ENCODE data around the gene DMXL1. TPM values are rescaled to one million over a fixed set of nuclear protein-coding genes. Genes with fewer than 3 reads are reported as not detected.
"Not testable (repeated sequence)": the region's sequence is repeated elsewhere in the genome, so short reads cannot be mapped to it uniquely, and the experiment has no call there.

DMXL1 gene
- polyA plus RNA-seq, 2 of the 4 experiments (the other 2 are of a cell fraction), result 8.4 to 28.8 TPM

DNA sequence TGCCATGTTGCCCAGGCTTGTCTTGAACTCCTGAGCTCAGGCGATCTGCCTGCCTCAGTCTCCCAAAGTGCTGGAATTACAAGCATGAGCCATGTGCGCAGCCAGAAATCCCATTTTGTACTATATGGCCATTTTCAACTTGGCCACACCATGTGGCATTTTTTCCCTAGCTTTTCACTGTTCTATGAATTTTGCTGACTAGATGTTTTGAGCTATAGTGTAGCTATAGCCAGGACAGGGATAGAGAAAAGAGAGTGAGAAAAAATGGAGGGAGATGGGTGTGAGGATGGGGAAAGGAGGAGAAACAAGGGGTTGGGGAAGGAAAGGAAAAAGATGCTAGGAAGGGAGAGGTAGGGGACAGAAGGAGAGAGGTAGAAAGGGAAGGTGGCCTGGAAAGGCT lies 46.4 kb downstream of the DMXL1 start:
- DNase-seq (ENCODE audit: low read depth in 1 of 2, low spot score in 1 of 2), result no peak
- no peak overlapping the region for H3K4me2 ChIP-seq
- H3K9me3 ChIP-seq, result no peaks in the 10 kb centered on the region
- no peak overlapping the region for H3K4me3 ChIP-seq
- ATAC-seq, result no peak
- H3K27ac ChIP-seq, result no peak overlapping the region
- POLR2A ChIA-PET, result interaction anchor here (1.0 kb wide), 1 partner anchor 47 kb away, joined by 3 read pairs; the partner anchor contains the start of gene DMXL1
- CTCF ChIA-PET, result interaction anchor here (1.0 kb wide), 2 partner anchors 95 to 295 kb away, joined by 3 read pairs; no protein-coding TSS in a partner anchor
- H3K4me1 ChIP-seq, result no peaks in the 10 kb centered on the region
- TF ChIP-seq MAFK (IDR thresholded peaks at IDR 0.05; ENCODE audit: partially characterized antibody), result peak; percentile 83
- TF ChIP-seq, protein P1, sequence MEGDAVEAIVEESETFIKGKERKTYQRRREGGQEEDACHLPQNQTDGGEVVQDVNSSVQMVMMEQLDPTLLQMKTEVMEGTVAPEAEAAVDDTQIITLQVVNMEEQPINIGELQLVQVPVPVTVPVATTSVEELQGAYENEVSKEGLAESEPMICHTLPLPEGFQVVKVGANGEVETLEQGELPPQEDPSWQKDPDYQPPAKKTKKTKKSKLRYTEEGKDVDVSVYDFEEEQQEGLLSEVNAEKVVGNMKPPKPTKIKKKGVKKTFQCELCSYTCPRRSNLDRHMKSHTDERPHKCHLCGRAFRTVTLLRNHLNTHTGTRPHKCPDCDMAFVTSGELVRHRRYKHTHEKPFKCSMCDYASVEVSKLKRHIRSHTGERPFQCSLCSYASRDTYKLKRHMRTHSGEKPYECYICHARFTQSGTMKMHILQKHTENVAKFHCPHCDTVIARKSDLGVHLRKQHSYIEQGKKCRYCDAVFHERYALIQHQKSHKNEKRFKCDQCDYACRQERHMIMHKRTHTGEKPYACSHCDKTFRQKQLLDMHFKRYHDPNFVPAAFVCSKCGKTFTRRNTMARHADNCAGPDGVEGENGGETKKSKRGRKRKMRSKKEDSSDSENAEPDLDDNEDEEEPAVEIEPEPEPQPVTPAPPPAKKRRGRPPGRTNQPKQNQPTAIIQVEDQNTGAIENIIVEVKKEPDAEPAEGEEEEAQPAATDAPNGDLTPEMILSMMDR (IDR thresholded peaks at IDR 0.05), result no peak
- 97% methylated on average over 2 of the region's 2 CpGs for WGBS (ENCODE audit: missing lambda C conversion rate)
- FAIRE-seq, result no peak

DNA sequence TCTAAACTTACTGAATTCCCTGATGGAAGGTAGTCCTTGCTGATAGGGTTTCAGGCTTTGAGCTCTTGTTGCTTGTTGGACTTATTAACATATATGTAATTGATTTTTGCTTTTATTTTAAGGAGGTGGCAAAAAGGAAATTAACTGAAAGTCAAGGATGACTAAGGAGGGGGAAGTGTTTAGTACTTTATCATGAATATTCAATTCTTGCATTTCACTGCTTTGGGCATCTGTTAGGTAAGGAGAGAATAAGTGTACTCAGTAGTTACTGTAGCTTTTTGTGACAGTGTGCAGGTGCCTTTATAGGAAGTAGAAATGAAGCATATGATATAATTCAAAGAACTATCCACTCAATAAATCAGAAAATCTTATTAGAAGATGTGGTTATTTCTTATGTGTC lies 47.1 kb downstream of the DMXL1 start:
- POLR2A ChIA-PET, result no interaction called here
- no peak for FAIRE-seq
- Histone ChIP-seq H3K27ac (no peak overlapping the region), H3K4me1 (no peaks in the 10 kb centered on the region), H3K4me2 (no peak overlapping the region), H3K4me3 (no peak overlapping the region), H3K9me3 (no peaks in the 10 kb centered on the region)
- DNase-seq (ENCODE audit: low read depth in 1 of 2, low spot score in 1 of 2), result no peak
- TF ChIP-seq ZSCAN20 (CRISPR knock-in tag; IDR thresholded peaks at IDR 0.05), result no peak
- no peak for TF ChIP-seq HEYL (CRISPR knock-in tag; IDR thresholded peaks at IDR 0.05)
- no peak for ATAC-seq
- CTCF ChIA-PET, result interaction anchor here (1.0 kb wide), 1 partner anchor 96 kb away, joined by 3 read pairs; no protein-coding TSS in a partner anchor

GRCh38 chr5:119120893-119121292 lies 50.0 kb downstream of the DMXL1 start:
- CTCF ChIA-PET, result no interaction called here
- H3K4me3 ChIP-seq, result no peak overlapping the region
- ATAC-seq, result no peak
- H3K27ac ChIP-seq, result no peak overlapping the region
- 93% methylated on average over 4 of the region's 4 CpGs for WGBS (ENCODE audit: missing lambda C conversion rate)
- POLR2A ChIA-PET, result no interaction called here
- TF ChIP-seq JUN (IDR thresholded peaks at IDR 0.05), result no peak
- no peak for TF ChIP-seq KDM1A (IDR thresholded peaks at IDR 0.05; ENCODE audit: low read depth)
- TF ChIP-seq, protein P2, sequence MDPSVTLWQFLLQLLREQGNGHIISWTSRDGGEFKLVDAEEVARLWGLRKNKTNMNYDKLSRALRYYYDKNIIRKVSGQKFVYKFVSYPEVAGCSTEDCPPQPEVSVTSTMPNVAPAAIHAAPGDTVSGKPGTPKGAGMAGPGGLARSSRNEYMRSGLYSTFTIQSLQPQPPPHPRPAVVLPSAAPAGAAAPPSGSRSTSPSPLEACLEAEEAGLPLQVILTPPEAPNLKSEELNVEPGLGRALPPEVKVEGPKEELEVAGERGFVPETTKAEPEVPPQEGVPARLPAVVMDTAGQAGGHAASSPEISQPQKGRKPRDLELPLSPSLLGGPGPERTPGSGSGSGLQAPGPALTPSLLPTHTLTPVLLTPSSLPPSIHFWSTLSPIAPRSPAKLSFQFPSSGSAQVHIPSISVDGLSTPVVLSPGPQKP (IDR thresholded peaks at IDR 0.05; ENCODE audit: low read depth, low read length), result no peak
- no peak for TF ChIP-seq FOSL2 (IDR thresholded peaks at IDR 0.05)
- no peak for TF ChIP-seq FOSL2 (CRISPR knock-in tag; IDR thresholded peaks at IDR 0.05)
- TF ChIP-seq TFCP2L1 (CRISPR knock-in tag; IDR thresholded peaks at IDR 0.05), result no peak
- TF ChIP-seq NFE2L2 (conservative IDR thresholded peaks at IDR 0.05; ENCODE audit: low read length), result no peak
- TF ChIP-seq ZFP36 (IDR thresholded peaks at IDR 0.05; ENCODE audit: borderline replicate concordance, partially characterized antibody), result no peak
- H3K9me3 ChIP-seq, result no peaks in the 10 kb centered on the region
- DNase-seq (ENCODE audit: low read depth in 1 of 2, low spot score in 1 of 2), result no peak
- peak; percentile 77 for FAIRE-seq
- no peaks in the 10 kb centered on the region for H3K4me1 ChIP-seq
- H3K4me2 ChIP-seq, result no peak overlapping the region

DNA sequence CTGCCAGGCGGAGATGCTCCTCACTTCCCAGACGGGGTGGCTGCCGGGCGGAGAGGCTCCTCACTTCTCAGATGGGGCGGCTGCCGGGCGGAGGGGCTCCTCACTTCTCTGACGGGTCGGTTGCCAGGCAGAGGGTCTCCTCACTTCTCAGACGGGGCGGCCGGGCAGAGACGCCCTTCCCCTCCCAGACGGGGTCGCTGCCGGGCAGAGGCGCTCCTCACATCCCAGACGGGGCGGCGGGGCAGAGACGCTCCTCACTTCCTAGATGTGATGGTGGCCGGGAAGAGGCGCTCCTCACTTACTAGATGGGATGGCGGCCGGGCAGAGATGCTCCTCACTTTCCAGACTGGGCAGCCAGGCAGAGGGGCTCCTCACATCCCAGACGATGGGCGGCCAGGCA lies 51.6 kb downstream of the DMXL1 start:
- POLR2A ChIA-PET; DNase-seq (ENCODE audit: low read depth in 1 of 2, low spot score in 1 of 2); H3K4me3 ChIP-seq; H3K27ac ChIP-seq; H3K4me1 ChIP-seq; CTCF ChIA-PET; H3K4me2 ChIP-seq; H3K9me3 ChIP-seq; ATAC-seq; FAIRE-seq: not testable (repeated sequence)
- WGBS (ENCODE audit: missing lambda C conversion rate), result 95% methylated on average over 8 of the region's 27 CpGs

DNA sequence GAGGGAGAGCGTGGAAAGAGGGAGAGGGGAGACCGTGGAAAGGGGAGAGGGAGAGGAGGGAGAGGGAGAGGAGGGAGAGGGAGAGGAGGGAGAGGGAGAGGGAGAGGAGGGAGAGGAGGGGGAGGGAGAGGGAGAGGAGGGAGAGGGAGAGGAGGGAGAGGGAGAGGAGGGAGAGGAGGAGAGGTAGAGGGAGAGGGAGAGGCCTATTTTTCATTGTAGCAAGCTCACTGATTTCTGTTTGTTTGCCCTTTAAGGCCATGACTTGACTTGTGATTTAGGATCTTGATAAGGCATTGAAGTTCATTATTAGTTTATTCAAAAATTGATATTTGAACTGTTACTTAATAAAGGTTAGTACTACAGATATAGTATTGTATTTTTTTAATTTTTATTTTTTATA lies 52.4 kb downstream of the DMXL1 start:
- no peak for FAIRE-seq
- H3K27ac ChIP-seq, result no peak overlapping the region
- H3K4me2 ChIP-seq, result no peak overlapping the region
- H3K4me3 ChIP-seq, result no peak overlapping the region
- TF ChIP-seq JUN (IDR thresholded peaks at IDR 0.05), result no peak
- WGBS (ENCODE audit: missing lambda C conversion rate), result 85% methylated on average over 2 of the region's 2 CpGs
- no peak for DNase-seq (ENCODE audit: low read depth in 1 of 2, low spot score in 1 of 2)
- ChIA-PET CTCF (no interaction called here), POLR2A (no interaction called here)
- no peaks in the 10 kb centered on the region for H3K9me3 ChIP-seq
- no peaks in the 10 kb centered on the region for H3K4me1 ChIP-seq
- no peak for ATAC-seq

Data from A549 (cell line).